H1 (cell line): Measurements from ENCODE around the gene ABTB1. TPM values are rescaled to one million over a fixed set of nuclear protein-coding genes. Genes with fewer than 3 reads are reported as not detected.

Source experiments
- CTCF ChIA-PET: fragments of 300-600 bp; sonication (Branson Sonifier 250); formaldehyde crosslinking; loops from one replicate; lab custom pipeline; 2021; ENCODE audit not compliant: partially characterized antibody; lab: Charles Lee
- POLR2A ChIA-PET: fragments of 300-600 bp; sonication (Branson Sonifier 250); formaldehyde crosslinking; loops from one replicate; lab custom pipeline; 2021; ENCODE audit warnings: inconsistent platforms; ENCODE audit not compliant: partially characterized antibody; lab: Charles Lee
- DNase-seq, 2 experiments: peaks; one replicate each; pipeline versions ENCODE4 v3.0.0 to v3.0.0-alpha.2; 2010 to 2022; ENCODE audit warnings: low spot score in 2 of 2, low read depth in 1 of 2, mixed read lengths in 1 of 2
- FAIRE-seq: peaks from 2 replicates; lab custom pipeline; 2011; peaks lifted over from hg19 to GRCh38; lab: Jason Lieb, UNC
- H2AFZ ChIP-seq: 2 replicates; pipeline ENCODE4 v1.8.1; 2012; ENCODE audit warnings: low read length, inconsistent platforms
- H2AK5ac ChIP-seq: 2 replicates; pipeline ENCODE4 v1.6.1; 2013; ENCODE audit warnings: low read depth, low read length
- H2BK120ac ChIP-seq: replicated peaks from 2 replicates; pipeline ENCODE3; 2013; ENCODE audit warnings: low read depth, low read length, inconsistent platforms
- H2BK12ac ChIP-seq: 2 replicates; pipeline ENCODE4 v1.6.1; 2013; ENCODE audit warnings: low read depth, low read length
- H2BK15ac ChIP-seq: 2 replicates; pipeline ENCODE4 v1.6.1; 2013; ENCODE audit warnings: low read length
- H2BK20ac ChIP-seq: 2 replicates; pipeline ENCODE4 v1.6.1; 2013; ENCODE audit warnings: low read length
- H2BK5ac ChIP-seq: 2 replicates; pipeline ENCODE4 v1.6.1; 2013; ENCODE audit warnings: low read depth, low read length
- H3K14ac ChIP-seq: 2 replicates; pipeline ENCODE4 v1.6.1; 2013; ENCODE audit warnings: inconsistent platforms; ENCODE audit not compliant: insufficient read length
- H3K18ac ChIP-seq: 2 replicates; pipeline ENCODE4 v1.6.1; 2013; ENCODE audit warnings: low read length; ENCODE audit errors: extremely low read depth
- H3K23ac ChIP-seq: 2 replicates; pipeline ENCODE4 v1.6.1; 2013; ENCODE audit warnings: inconsistent platforms; ENCODE audit not compliant: insufficient read length
- H3K23me2 ChIP-seq: 2 replicates; pipeline ENCODE4 v1.6.1; 2013; ENCODE audit warnings: low read depth, low read length
- H3K27ac ChIP-seq: 2 replicates; pipeline ENCODE4 v1.6.1; 2011; ENCODE audit warnings: low read depth, low read length, inconsistent platforms
- H3K27me3 ChIP-seq, 4 experiments: replicated peaks in 1 of 4; 1 replicate in 1 of 4; 2 replicates in 3 of 4; pipeline versions ENCODE4 v1.6.1 to v1.8.1; 2011 to 2013; ENCODE audit warnings: low read length in 3 of 4, mild to moderate bottlenecking in 3 of 4, inconsistent platforms in 2 of 4, mixed read lengths in 2 of 4, moderate library complexity in 1 of 4; ENCODE audit not compliant: control insufficient read depth in 3 of 4, insufficient read depth in 3 of 4; ENCODE audit errors: extremely low read depth in 1 of 4
- H3K36me3 ChIP-seq, 4 experiments: 2 replicates each; pipeline versions ENCODE4 v1.6.1 to v1.8.1; 2011 to 2013; ENCODE audit warnings: mild to moderate bottlenecking in 4 of 4, low read length in 3 of 4, moderate library complexity in 2 of 4, control low read depth in 1 of 4, inconsistent platforms in 1 of 4; ENCODE audit not compliant: insufficient read depth in 4 of 4, control insufficient read depth in 2 of 4
- H3K4ac ChIP-seq: replicated peaks from 2 replicates; pipeline ENCODE3; 2013; ENCODE audit warnings: low read length, low read depth, mixed read lengths, inconsistent platforms; ENCODE audit not compliant: insufficient read length
- H3K4me1 ChIP-seq, 4 experiments: replicated peaks in 1 of 4; 1 replicate in 1 of 4; 2 replicates in 3 of 4; pipeline versions ENCODE4 v1.6.1 to v1.8.1; 2011 to 2013; ENCODE audit warnings: low read length in 3 of 4, inconsistent platforms in 2 of 4, mixed read lengths in 1 of 4; ENCODE audit not compliant: insufficient read depth in 4 of 4, control insufficient read depth in 3 of 4
- H3K4me2 ChIP-seq, 2 experiments: 2 replicates each; pipeline versions ENCODE4 v1.6.1 to v1.8.1; 2011 to 2013; ENCODE audit warnings: low read depth in 2 of 2, low read length in 2 of 2, control low read depth in 1 of 2, inconsistent platforms in 1 of 2, mild to moderate bottlenecking in 1 of 2; ENCODE audit not compliant: insufficient read depth in 1 of 2
- H3K4me3 ChIP-seq, 4 experiments: fragments of 200-600, 300-600 bp in 1 of 4; sonication (generic), shearing (Covaris generic), sonication (Bioruptor Twin) in 1 of 4; 2 replicates each; pipeline versions ENCODE4 v1.5.1 to v1.8.1; 2011 to 2016; ENCODE audit warnings: low read length in 4 of 4, low read depth in 3 of 4, control low read depth in 2 of 4, inconsistent platforms in 2 of 4, mild to moderate bottlenecking in 2 of 4, mixed read lengths in 1 of 4, moderate library complexity in 1 of 4; ENCODE audit not compliant: insufficient read depth in 2 of 4; ENCODE audit errors: extremely low read depth in 1 of 4
- H3K56ac ChIP-seq: replicated peaks from 2 replicates; pipeline ENCODE3; 2013; ENCODE audit warnings: low read depth, mild to moderate bottlenecking, mixed read lengths, low read length, inconsistent platforms; ENCODE audit not compliant: insufficient read length
- H3K79me1 ChIP-seq: 2 replicates; pipeline ENCODE4 v1.6.1; 2013; ENCODE audit warnings: low read depth, low read length, control low read depth
- H3K79me2 ChIP-seq, 2 experiments: 2 replicates each; pipeline versions ENCODE4 v1.6.1 to v1.8.1; 2012 to 2013; ENCODE audit warnings: low read length in 2 of 2, mild to moderate bottlenecking in 2 of 2, inconsistent platforms in 1 of 2; ENCODE audit not compliant: insufficient read depth in 2 of 2, control insufficient read depth in 1 of 2
- H3K9ac ChIP-seq, 4 experiments: replicated peaks in 1 of 4; 1 replicate in 1 of 4; 2 replicates in 3 of 4; pipeline versions ENCODE4 v1.6.1 to v1.8.1; 2011 to 2013; ENCODE audit warnings: low read depth in 3 of 4, low read length in 3 of 4, control low read depth in 2 of 4, mild to moderate bottlenecking in 2 of 4, moderate library complexity in 2 of 4, inconsistent platforms in 1 of 4; ENCODE audit errors: extremely low read depth in 1 of 4
- H3K9me3 ChIP-seq, 2 experiments: 2 replicates each; pipeline versions ENCODE4 v1.6.1 to v1.8.1; 2012 to 2013; ENCODE audit warnings: mild to moderate bottlenecking in 2 of 2, moderate library complexity in 2 of 2, control low read depth in 1 of 2, inconsistent platforms in 1 of 2, low read depth in 1 of 2, low read length in 1 of 2, mixed read lengths in 1 of 2; ENCODE audit not compliant: insufficient read depth in 2 of 2
- H4K20me1 ChIP-seq, 2 experiments: replicated peaks in 1 of 2; 2 replicates each; pipeline versions ENCODE3 to v1.8.1; 2011 to 2013; ENCODE audit warnings: inconsistent platforms in 2 of 2, low read length in 2 of 2, mild to moderate bottlenecking in 1 of 2; ENCODE audit not compliant: insufficient read depth in 2 of 2, control insufficient read depth in 1 of 2
- H4K5ac ChIP-seq: 2 replicates; pipeline ENCODE4 v1.6.1; 2013; ENCODE audit warnings: low read length, low read depth, mixed read lengths, inconsistent platforms; ENCODE audit not compliant: insufficient read length
- H4K8ac ChIP-seq: 2 replicates; pipeline ENCODE4 v1.8.0; 2013; ENCODE audit warnings: mild to moderate bottlenecking, moderate library complexity, low read length, inconsistent platforms; ENCODE audit not compliant: insufficient read depth; ENCODE audit errors: extremely low read depth
- H4K91ac ChIP-seq: replicated peaks from 2 replicates; pipeline ENCODE3; 2013; ENCODE audit warnings: low read length, mixed read lengths, inconsistent platforms; ENCODE audit not compliant: insufficient read length
- CBX5 ChIP-seq: fragments of 300-800, 300-1000 bp; sonication (generic); IDR thresholded peaks from 2 replicates; pipeline ENCODE4 v1.7.1; 2016; ENCODE audit warnings: antibody characterized with exemption, low read length, low read depth
- CTBP2 ChIP-seq: IDR thresholded peaks from 2 replicates; pipeline ENCODE4 v1.7.0; 2011; ENCODE audit warnings: borderline replicate concordance, mild to moderate bottlenecking, moderate library complexity, mixed read lengths, low read length; ENCODE audit not compliant: insufficient read depth, insufficient read length
- FOSL1 ChIP-seq: IDR thresholded peaks from 2 replicates; pipeline ENCODE4 v1.6.1; 2011; ENCODE audit warnings: mild to moderate bottlenecking, low read depth, low read length, moderate library complexity; ENCODE audit not compliant: insufficient read depth
- HDAC6 ChIP-seq: IDR thresholded peaks from one replicate; pipeline ENCODE4 v1.7.1; 2012; ENCODE audit warnings: low read depth, mild to moderate bottlenecking, inconsistent platforms, low read length, moderate library complexity
- MAX ChIP-seq: IDR thresholded peaks from 2 replicates; pipeline ENCODE4 v1.6.1; 2012; ENCODE audit warnings: inconsistent platforms
- RFX5 ChIP-seq: IDR thresholded peaks from 2 replicates; pipeline ENCODE4 v1.6.1; 2011; ENCODE audit warnings: low read depth, low read length, improper control_type of control experiment, borderline replicate concordance
- SIX5 ChIP-seq: IDR thresholded peaks from 2 replicates; pipeline ENCODE4 v1.6.1; 2011; ENCODE audit warnings: mild to moderate bottlenecking, low read depth, low read length
- TAF1 ChIP-seq: IDR thresholded peaks from 2 replicates; pipeline ENCODE4 v1.6.1; 2011; ENCODE audit warnings: mild to moderate bottlenecking, low read depth, low read length
- TAF7 ChIP-seq: optimal IDR thresholded peaks from 2 replicates; pipeline ENCODE3; 2011; ENCODE audit warnings: low read depth, mild to moderate bottlenecking, inconsistent platforms, low read length, moderate library complexity, borderline replicate concordance
- TEAD4 ChIP-seq: IDR thresholded peaks from 2 replicates; pipeline ENCODE4 v1.6.1; 2012; ENCODE audit warnings: low read depth, low read length, inconsistent platforms, mixed read lengths
- WGBS, 2 experiments: shearing (Covaris generic) in 1 of 2; methylation state at CpG; one replicate each; pipeline versions ENCODE4 v1.1.6 to v1.1.7; 2013 to 2015; ENCODE audit warnings: low lambda C conversion rate in 2 of 2, mixed read lengths in 2 of 2, inconsistent platforms in 1 of 2, low coverage in 1 of 2, missing lambda C conversion rate in 1 of 2; ENCODE audit not compliant: insufficient replicate concordance in 2 of 2, insufficient coverage in 1 of 2, insufficient read length in 1 of 2; ENCODE audit errors: extremely low coverage in 1 of 2, missing lambda C conversion rate in 1 of 2; 5-methylcytosine and 5-hydroxymethylcytosine counted together
- polyA plus RNA-seq, 7 experiments: library from polyadenylated mRNA; depleted of rRNA in 3 of 7; stranded (reverse) in 5 of 7; unstranded in 2 of 7; fragments of >200 nt in 5 of 7; fragments of 200-250 nt in 2 of 7; gene quantifications; 1 replicate in 5 of 7; 2 replicates in 1 of 7; 4 replicates in 1 of 7; pipeline versions ENCODE4 v1.2.1 to v1.2.3, GENCODE V29; 2011 to 2013; ENCODE audit warnings: missing spikeins in 2 of 7, mixed read lengths in 2 of 7
- total RNA-seq: library from RNA; stranded (reverse); fragmentation: NEBNext Ultra II Directional; extraction: Animal tissue kit (Norgen Biotek cat#: 25700); gene quantifications from 2 replicates; pipeline ENCODE4 v1.2.1, GENCODE V29; 2021
- TF ChIP-seq, protein P1 (sequence below): IDR thresholded peaks from 2 replicates; pipeline ENCODE4 v1.6.1; 2012; ENCODE audit warnings: inconsistent platforms

The ABTB1 gene
- total and polyA plus RNA-seq, 2 of the 8 experiments (the other 6 are each of a cell fraction or from before 2014, with no cell fraction given) = 7.1 to 9.4 TPM

GRCh38 chr3:127640042-127640355, 32.8 kb upstream of the ABTB1 start:
- Histone ChIP-seq H3K56ac (no peak overlapping the region), H3K79me2 (no peaks in the 10 kb centered on the region), H2BK5ac (no peak overlapping the region), H4K8ac (no peak overlapping the region; the same call in 1 of the 2 replicates), H4K20me1 (no peaks in the 10 kb centered on the region), H3K9me3 (no peaks in the 10 kb centered on the region), H3K27me3 (no peaks in the 10 kb centered on the region), H2AFZ (no peak overlapping the region), H4K91ac (no peak overlapping the region), H3K23me2 (no peaks in the 10 kb centered on the region), H3K18ac (no peak overlapping the region), H3K36me3 (peaks cover 0 to 7% (median under 1%) of the 10 kb centered on the region in 4 experiments; a peak in 1 of 8 replicates), H3K4me2 (no peak overlapping the region), H3K23ac (peak overlapping the region; percentile 59), H3K9ac (no peak overlapping the region), H2BK12ac (no peak overlapping the region), H2BK15ac (no peak overlapping the region), H4K5ac (no peak overlapping the region), H2BK20ac (no peak overlapping the region), H3K14ac (no peak overlapping the region), H3K4me3 (no peak overlapping the region), H3K79me1 (no peaks in the 10 kb centered on the region; the same call in 1 of the 2 replicates), H3K4ac (no peak overlapping the region), H2AK5ac (no peak overlapping the region), H3K27ac (no peak overlapping the region), H3K4me1 (peaks cover 0 to 7% (median 2%) of the 10 kb centered on the region in 4 experiments; a peak in 3 of 7 replicates), H2BK120ac (no peak overlapping the region)
- WGBS, 2 experiments = 89% methylated on average over 3 of the region's 3 CpGs; no CpG with 5 or more reads in 1 of the 2 experiments
- POLR2A ChIA-PET = interaction anchor here (1.2 kb wide), 1 partner anchor 16 kb away, joined by 3 read pairs; no protein-coding TSS in a partner anchor
- FAIRE-seq = no peak
- CTCF ChIA-PET = interaction anchor here (1.0 to 1.3 kb wide), 2 partner anchors 9 to 65 kb away, joined by 3 read pairs; no protein-coding TSS in a partner anchor
- DNase-seq = no peak
- TF ChIP-seq FOSL1 = no peak
- no peak for TF ChIP-seq TEAD4
- no peak for TF ChIP-seq CBX5
- TF ChIP-seq SIX5 = no peak
- TF ChIP-seq CTBP2 = no peak
- no peak for TF ChIP-seq RFX5
- TF ChIP-seq TAF7 = no peak
- TF ChIP-seq MAX = no peak
- TF ChIP-seq TAF1 = no peak
- TF ChIP-seq, protein P1, sequence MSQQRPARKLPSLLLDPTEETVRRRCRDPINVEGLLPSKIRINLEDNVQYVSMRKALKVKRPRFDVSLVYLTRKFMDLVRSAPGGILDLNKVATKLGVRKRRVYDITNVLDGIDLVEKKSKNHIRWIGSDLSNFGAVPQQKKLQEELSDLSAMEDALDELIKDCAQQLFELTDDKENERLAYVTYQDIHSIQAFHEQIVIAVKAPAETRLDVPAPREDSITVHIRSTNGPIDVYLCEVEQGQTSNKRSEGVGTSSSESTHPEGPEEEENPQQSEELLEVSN = no peak
- TF ChIP-seq HDAC6 = no peak
